GM23338 (cell line): ENCODE data around the gene USH1C. TPM values are rescaled to one million over a fixed set of nuclear protein-coding genes. Genes with fewer than 3 reads are reported as not detected.

Source experiments
- ATAC-seq: fragments of 200-7000 bp; cut with Tn5 transposase; 3 replicates; pipeline ENCODE4 v1.9.1; 2020
- DNase-seq: peaks from one replicate; pipeline ENCODE4 v3.0.0-alpha.2; 2015; ENCODE audit warnings: low spot score
- H2AFZ ChIP-seq: fragments of 200-600 bp; sonication (generic); 2 replicates; pipeline ENCODE4 v1.8.0; 2016; ENCODE audit warnings: antibody characterized with exemption, mild to moderate bottlenecking, moderate library complexity
- H3F3A ChIP-seq: fragments of 200-600 bp; sonication (generic); replicated peaks from 2 replicates; pipeline ENCODE4 v1.8.0; 2017; ENCODE audit warnings: antibody characterized with exemption, mixed run types, low read depth
- H3K27ac ChIP-seq: fragments of 200-600 bp; sonication (generic); 2 replicates; pipeline ENCODE4 v1.6.1; 2016; ENCODE audit warnings: low read depth
- H3K27me3 ChIP-seq: fragments of 200-600 bp; sonication (generic); 2 replicates; pipeline ENCODE4 v1.8.0; 2016; ENCODE audit warnings: mild to moderate bottlenecking, mixed run types, moderate library complexity; ENCODE audit not compliant: insufficient read depth
- H3K36me3 ChIP-seq: fragments of 200-600 bp; sonication (generic); 2 replicates; pipeline ENCODE4 v1.8.0; 2016; ENCODE audit warnings: mild to moderate bottlenecking; ENCODE audit not compliant: insufficient read depth
- H3K4me1 ChIP-seq: fragments of 200-600 bp; sonication (generic); 2 replicates; pipeline ENCODE4 v1.8.0; 2016; ENCODE audit warnings: mild to moderate bottlenecking, moderate library complexity; ENCODE audit not compliant: insufficient read depth
- H3K4me2 ChIP-seq: fragments of 200-600 bp; sonication (generic); 2 replicates; pipeline ENCODE4 v1.7.1; 2017; ENCODE audit warnings: mixed run types
- H3K4me3 ChIP-seq: fragments of 200-600 bp; sonication (generic); 2 replicates; pipeline ENCODE4 v1.6.1; 2016; ENCODE audit warnings: mixed run types
- H3K79me2 ChIP-seq: fragments of 200-600 bp; sonication (generic); replicated peaks from 2 replicates; pipeline ENCODE4 v1.8.0; 2017; ENCODE audit warnings: mild to moderate bottlenecking; ENCODE audit not compliant: insufficient read depth
- H3K9me2 ChIP-seq: fragments of 200-600 bp; sonication (generic); 2 replicates; pipeline ENCODE4 v1.8.0; 2017; ENCODE audit not compliant: insufficient read depth
- H4K20me1 ChIP-seq: fragments of 200-600 bp; sonication (generic); replicated peaks from 2 replicates; pipeline ENCODE4 v1.8.0; 2017; ENCODE audit warnings: mild to moderate bottlenecking; ENCODE audit not compliant: insufficient read depth
- H3K27ac Mint-ChIP-seq: 2 replicates; pipeline ENCODE4 v1.8.0; 2020; ENCODE audit warnings: inconsistent platforms, mild to moderate bottlenecking, moderate library complexity, mixed read lengths
- H3K27me3 Mint-ChIP-seq: 3 replicates; pipeline ENCODE4 v1.8.0; 2022; ENCODE audit warnings: low read depth, mild to moderate bottlenecking, moderate library complexity, mixed read lengths, inconsistent platforms; ENCODE audit not compliant: insufficient read depth, poor library complexity
- H3K36me3 Mint-ChIP-seq: 3 replicates; pipeline ENCODE4 v1.8.0; 2021; ENCODE audit warnings: low read depth, mild to moderate bottlenecking, inconsistent platforms, moderate library complexity, mixed read lengths
- H3K4me1 Mint-ChIP-seq: 3 replicates; pipeline ENCODE4 v1.8.0; 2020; ENCODE audit warnings: mild to moderate bottlenecking, inconsistent platforms, mixed read lengths
- H3K4me3 Mint-ChIP-seq: 3 replicates; pipeline ENCODE4 v1.8.0; 2021; ENCODE audit warnings: moderate library complexity, mild to moderate bottlenecking, inconsistent platforms, mixed read lengths
- H3K9me3 Mint-ChIP-seq: 3 replicates; pipeline ENCODE4 v1.8.0; 2020; ENCODE audit warnings: moderate library complexity, mild to moderate bottlenecking, inconsistent platforms, mixed read lengths
- CREB1 ChIP-seq: fragments of 250-450 bp; sonication (Bioruptor Pico); IDR thresholded peaks from 2 replicates; pipeline ENCODE4 v1.5.0; 2020; ENCODE audit warnings: low read depth, mild to moderate bottlenecking, moderate library complexity
- ETS1 ChIP-seq: IDR thresholded peaks from 2 replicates; pipeline ENCODE4 v1.6.1; 2016; ENCODE audit warnings: antibody characterized with exemption
- EZH2 ChIP-seq: fragments of 200-600 bp; sonication (generic); IDR thresholded peaks from one replicate; pipeline ENCODE4 v1.8.0; 2017; ENCODE audit warnings: antibody characterized with exemption, mild to moderate bottlenecking, low read depth; ENCODE audit not compliant: unreplicated experiment
- EZH2phosphoT487 ChIP-seq: fragments of 200-600 bp; sonication (generic); IDR thresholded peaks from one replicate; pipeline ENCODE4 v1.8.1; 2018; ENCODE audit warnings: antibody characterized with exemption; ENCODE audit not compliant: unreplicated experiment
- JUNB ChIP-seq: IDR thresholded peaks from one replicate; pipeline ENCODE4 v1.6.1; 2016; ENCODE audit warnings: antibody characterized with exemption; ENCODE audit not compliant: unreplicated experiment
- NANOG ChIP-seq: IDR thresholded peaks from 2 replicates; pipeline ENCODE4 v1.6.1; 2016; ENCODE audit warnings: antibody characterized with exemption, borderline replicate concordance
- POLR2AphosphoS5 ChIP-seq: IDR thresholded peaks from 2 replicates; pipeline ENCODE4 v1.6.1; 2016; ENCODE audit warnings: antibody characterized with exemption, low read depth
- REST ChIP-seq: IDR thresholded peaks from one replicate; pipeline ENCODE4 v1.6.1; 2018; ENCODE audit warnings: antibody characterized with exemption; ENCODE audit not compliant: unreplicated experiment
- STAT1 ChIP-seq: IDR thresholded peaks from one replicate; pipeline ENCODE4 v1.6.1; 2016; ENCODE audit warnings: antibody characterized with exemption; ENCODE audit not compliant: unreplicated experiment
- ZNF114 ChIP-seq: fragments of 250-450 bp; sonication (Bioruptor Pico); IDR thresholded peaks from 2 replicates; pipeline ENCODE4 v1.5.0; 2020; ENCODE audit warnings: mild to moderate bottlenecking, moderate library complexity
- ZNF331 ChIP-seq: fragments of 250-450 bp; sonication (Bioruptor Pico); IDR thresholded peaks from 2 replicates; pipeline ENCODE4 v1.5.0; 2020; ENCODE audit warnings: low read depth, mild to moderate bottlenecking, moderate library complexity
- ZNF462 ChIP-seq: fragments of 250-450 bp; sonication (Bioruptor Pico); IDR thresholded peaks from 2 replicates; pipeline ENCODE4 v1.5.0; 2020; ENCODE audit warnings: mild to moderate bottlenecking, moderate library complexity
- polyA plus RNA-seq: library from polyadenylated mRNA; unstranded; fragments of >200 nt; fragmentation: Nextera tagmentation; extraction: Ambion mirVana; gene quantifications from 2 replicates; pipeline ENCODE4 v1.2.1, GENCODE V29; 2016
- total RNA-seq: library from RNA; depleted of rRNA; stranded (reverse); fragments of >200 nt; shearing (Covaris generic); gene quantifications from 2 replicates; pipeline ENCODE4 v1.2.3, GENCODE V29; 2014

USH1C gene
- total and polyA plus RNA-seq, 2 experiments from 2014 or later, result 1.3 to 1.8 TPM

GRCh38 chr11:17538054-17538453, 6.2 kb downstream of the USH1C start:
- no peaks in the 10 kb centered on the region for H3K79me2 ChIP-seq
- H2AFZ ChIP-seq, result no peak overlapping the region
- peaks cover 3% of the 10 kb centered on the region; the same call in 1 of the 2 replicates for H3K27me3 ChIP-seq
- Mint-ChIP-seq H3K9me3 (no peaks in the 10 kb centered on the region), H3K36me3 (no peaks in the 10 kb centered on the region), H3K27ac (no peak overlapping the region), H3K4me3 (no peak overlapping the region), H3K27me3 (peaks cover 5% of the 10 kb centered on the region), H3K4me1 (peaks cover 33% of the 10 kb centered on the region)
- no peak overlapping the region for H3K4me3 ChIP-seq
- no peak overlapping the region for H3K4me2 ChIP-seq
- no peaks in the 10 kb centered on the region for H3F3A ChIP-seq
- H3K4me1 ChIP-seq, result peaks cover 5% of the 10 kb centered on the region; the same call in 1 of the 2 replicates
- no peaks in the 10 kb centered on the region for H3K9me2 ChIP-seq
- H3K36me3 ChIP-seq, result no peaks in the 10 kb centered on the region
- no peak for DNase-seq
- ATAC-seq, result peak; percentile 52
- no peaks in the 10 kb centered on the region for H4K20me1 ChIP-seq
- H3K27ac ChIP-seq, result no peak overlapping the region
- TF ChIP-seq POLR2AphosphoS5 (no peak), EZH2 (no peak)

- Histone ChIP-seq H2AFZ (no peak overlapping the region), H3K4me3 (no peak overlapping the region), H3K9me2 (no peaks in the 10 kb centered on the region), H3K27me3 (no peaks in the 10 kb centered on the region), H4K20me1 (no peaks in the 10 kb centered on the region), H3K4me2 (no peak overlapping the region), H3F3A (no peaks in the 10 kb centered on the region), H3K4me1 (0 out of 2 replicates have a peak, but pooled peaks cover 5% of the 10 kb centered on the region), H3K36me3 (no peaks in the 10 kb centered on the region), H3K27ac (no peak overlapping the region), H3K79me2 (no peaks in the 10 kb centered on the region)
- no peak overlapping the region for H3K4me3 Mint-ChIP-seq
- no peaks in the 10 kb centered on the region for H3K36me3 Mint-ChIP-seq
- H3K27me3 Mint-ChIP-seq, result peaks cover 1% of the 10 kb centered on the region
- no peak for DNase-seq
- H3K27ac Mint-ChIP-seq, result no peak overlapping the region
- peaks cover 25% of the 10 kb centered on the region for H3K4me1 Mint-ChIP-seq
- ATAC-seq, result no peak
- no peaks in the 10 kb centered on the region for H3K9me3 Mint-ChIP-seq
- TF ChIP-seq REST (no peak), NANOG (no peak), CREB1 (CRISPR knock-in tag) (no peak), ZNF462 (CRISPR knock-in tag) (no peak), ZNF331 (CRISPR knock-in tag) (no peak), ZNF114 (CRISPR knock-in tag) (no peak), EZH2 (no peak), POLR2AphosphoS5 (no peak), STAT1 (no peak), JUNB (no peak), ETS1 (no peak), EZH2phosphoT487 (no peak)
Observed at GRCh38 chr11:17537261-17537660, 7.0 kb downstream of the USH1C start.
